ENCODE measurements around the gene GIPC2.
A peak's percentile ranks its signal among the peaks of the same experiment; 100 is the strongest.
"Not testable (repeated sequence)": the region's sequence is repeated elsewhere in the genome, so short reads cannot be mapped to it uniquely, and the experiment has no call there.

GIPC2 gene

DNA sequence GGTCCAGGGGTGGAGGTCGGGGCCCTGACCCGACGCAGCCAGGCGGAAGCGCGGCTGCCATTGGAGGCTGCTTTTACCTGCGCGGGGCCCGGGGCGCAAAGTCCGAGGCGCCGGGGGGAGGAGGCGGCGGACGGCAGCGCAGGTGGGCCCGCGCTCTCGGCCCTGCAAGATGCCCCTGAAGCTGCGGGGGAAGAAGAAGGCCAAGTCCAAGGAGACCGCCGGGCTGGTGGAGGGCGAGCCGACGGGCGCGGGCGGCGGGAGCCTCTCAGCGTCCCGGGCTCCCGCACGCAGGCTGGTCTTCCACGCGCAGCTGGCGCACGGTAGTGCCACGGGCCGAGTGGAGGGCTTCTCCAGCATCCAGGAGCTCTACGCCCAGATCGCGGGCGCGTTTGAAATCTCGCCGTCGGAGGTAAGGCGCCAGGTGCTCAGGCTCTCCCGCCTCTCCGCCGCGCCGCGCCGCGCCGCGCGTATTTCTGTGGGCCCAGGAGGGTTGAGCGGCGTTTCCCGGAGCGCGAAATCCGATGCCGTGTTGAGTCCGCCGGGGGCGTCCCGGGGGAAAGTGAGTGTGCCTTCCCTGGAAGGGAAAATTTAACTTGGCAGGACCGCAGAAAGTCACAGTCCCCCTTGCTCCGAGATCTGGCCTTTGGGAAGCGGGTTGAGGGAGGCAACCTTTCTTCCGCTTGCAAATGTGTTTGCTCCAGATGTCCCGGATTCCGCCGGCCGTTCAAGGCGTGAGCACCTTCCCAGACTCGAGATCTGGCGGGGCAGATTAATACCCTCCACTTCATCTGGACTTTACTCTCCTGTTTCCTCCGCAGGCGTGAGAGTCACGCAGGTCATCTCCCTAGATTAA lies at the start of gene GIPC2:
TSS of gene GIPC2 (plus strand) at position 41 of the 853 bp plus-strand sequence. CDS start at position 170, 129 bp downstream.
- no peak within 1 kb of the TSS for H3K27ac ChIP-seq (ENCODE audit: low read length)
- H3K4me3 ChIP-seq (ENCODE audit: low read length in 2 of 2) = peak within 1 kb of the TSS; percentile 75 to 79
- peak within 1 kb of the TSS; percentile 59 to 62 for H3K9ac ChIP-seq (ENCODE audit: low read length in 2 of 2)
- H3K4me1 ChIP-seq (ENCODE audit: control insufficient read depth, insufficient read depth, low read length) = peaks cover 14% of the 10 kb centered on the region
- H3K9me3 ChIP-seq (ENCODE audit: control insufficient read depth in 2 of 2, low read length in 2 of 2) = no peaks in the 10 kb centered on the region
- no peaks in the 10 kb centered on the region for H3K27me3 ChIP-seq (ENCODE audit: control insufficient read depth in 1 of 2, insufficient read depth in 2 of 2, low read length in 2 of 2)
- H3K36me3 ChIP-seq (ENCODE audit: control insufficient read depth in 2 of 2, insufficient read depth in 2 of 2, low read length in 2 of 2) = no peaks in the 10 kb centered on the region

DNA sequence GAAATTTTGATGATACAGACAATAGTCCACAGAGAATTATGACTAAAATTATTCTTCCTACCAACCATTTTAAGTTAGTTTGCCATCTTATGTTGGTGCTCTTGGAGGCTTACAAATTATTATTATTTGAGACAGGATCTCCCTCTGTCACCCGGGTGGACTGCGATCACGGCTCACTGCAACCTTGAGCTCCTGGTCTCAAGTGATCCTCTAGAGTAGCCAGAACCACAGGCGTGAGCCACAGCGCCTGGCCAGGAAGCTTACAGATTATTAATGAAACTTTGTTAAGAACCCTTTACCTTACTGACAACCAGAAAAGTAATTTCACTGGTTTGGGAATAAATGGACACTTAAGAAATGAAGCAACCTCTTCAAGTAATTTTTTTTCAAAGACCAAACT lies 49.0 kb upstream of the GIPC2 start:
- H3K9me3 ChIP-seq (ENCODE audit: control insufficient read depth in 2 of 2, low read length in 2 of 2) = no peaks in the 10 kb centered on the region

GRCh38 chr1:78000536-78000935 lies 45.2 kb upstream of the GIPC2 start:
- H3K36me3 ChIP-seq (ENCODE audit: control insufficient read depth in 2 of 2, insufficient read depth in 2 of 2, low read length in 2 of 2) = not testable (repeated sequence)

More for the DNA sequence above, 49.0 kb upstream of the GIPC2 start:
- H3K27ac ChIP-seq (ENCODE audit: low read length) = no peak overlapping the region
- H3K27me3 ChIP-seq (ENCODE audit: control insufficient read depth in 1 of 2, insufficient read depth in 2 of 2, low read length in 2 of 2) = no peaks in the 10 kb centered on the region
- no peaks in the 10 kb centered on the region for H3K4me1 ChIP-seq (ENCODE audit: control insufficient read depth, insufficient read depth, low read length)
- no peak overlapping the region for H3K9ac ChIP-seq (ENCODE audit: low read length in 2 of 2)
- peaks cover 0 to 2% of the 10 kb centered on the region in 2 donors for H3K36me3 ChIP-seq (ENCODE audit: control insufficient read depth in 2 of 2, insufficient read depth in 2 of 2, low read length in 2 of 2)
- H3K4me3 ChIP-seq (ENCODE audit: low read length in 2 of 2) = no peak overlapping the region

DNA sequence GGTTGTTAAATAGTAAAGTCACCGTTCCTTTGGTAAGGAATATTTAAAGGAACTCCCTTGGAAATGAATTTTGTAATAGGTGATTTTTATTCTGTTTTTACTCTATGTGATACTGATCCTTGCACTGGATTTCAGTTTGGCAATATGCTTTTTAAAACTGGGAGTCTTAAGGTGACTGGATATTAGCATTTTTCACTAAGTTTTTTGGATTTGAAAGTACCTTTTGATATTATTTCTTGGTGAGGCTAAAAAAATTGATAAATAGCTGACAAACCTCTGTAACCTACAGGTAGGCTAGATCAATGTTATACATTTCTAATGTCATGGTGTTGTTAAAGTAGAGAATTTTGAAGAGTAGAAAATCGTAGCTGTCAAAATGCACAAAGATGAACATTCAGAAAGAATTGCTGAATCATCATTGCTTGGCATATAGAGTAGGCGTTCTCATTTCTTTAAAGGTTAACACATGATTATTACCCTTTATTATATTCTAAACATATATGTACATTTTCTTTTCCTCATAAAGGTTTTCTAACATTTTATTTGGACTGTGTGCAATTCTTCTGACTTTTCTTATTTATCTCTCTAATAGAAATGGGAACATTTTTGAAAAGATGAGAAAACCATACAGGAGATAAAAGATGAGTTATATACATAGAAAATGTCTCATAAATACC lies 42.6 kb upstream of the GIPC2 start:
- H3K4me1 ChIP-seq (ENCODE audit: control insufficient read depth, insufficient read depth, low read length) = no peaks in the 10 kb centered on the region
- H3K4me3 ChIP-seq (ENCODE audit: low read length in 2 of 2) = no peak overlapping the region
- peak overlapping the region; percentile 12 for H3K27ac ChIP-seq (ENCODE audit: low read length)
- no peak overlapping the region for H3K9ac ChIP-seq (ENCODE audit: low read length in 2 of 2)
- H3K27me3 ChIP-seq (ENCODE audit: control insufficient read depth in 1 of 2, insufficient read depth in 2 of 2, low read length in 2 of 2) = no peaks in the 10 kb centered on the region
- H3K9me3 ChIP-seq (ENCODE audit: control insufficient read depth in 2 of 2, low read length in 2 of 2) = no peaks in the 10 kb centered on the region
- no peaks in the 10 kb centered on the region for H3K36me3 ChIP-seq (ENCODE audit: control insufficient read depth in 2 of 2, insufficient read depth in 2 of 2, low read length in 2 of 2)

More at GRCh38 chr1:78000536-78000935, 45.2 kb upstream of the GIPC2 start:
- H3K4me1 ChIP-seq (ENCODE audit: control insufficient read depth, insufficient read depth, low read length); H3K9ac ChIP-seq (ENCODE audit: low read length in 2 of 2); H3K4me3 ChIP-seq (ENCODE audit: low read length in 2 of 2); H3K27ac ChIP-seq (ENCODE audit: low read length); H3K9me3 ChIP-seq (ENCODE audit: control insufficient read depth in 2 of 2, low read length in 2 of 2); H3K27me3 ChIP-seq (ENCODE audit: control insufficient read depth in 1 of 2, insufficient read depth in 2 of 2, low read length in 2 of 2): not testable (repeated sequence)

GRCh38 chr1:78003882-78004718 lies 41.7 kb upstream of the GIPC2 start:
- Histone ChIP-seq H3K27ac (ENCODE audit: low read length) (peak overlapping the region; percentile 82), H3K27me3 (ENCODE audit: control insufficient read depth in 1 of 2, insufficient read depth in 2 of 2, low read length in 2 of 2) (no peaks in the 10 kb centered on the region), H3K9me3 (ENCODE audit: control insufficient read depth in 2 of 2, low read length in 2 of 2) (no peaks in the 10 kb centered on the region), H3K4me3 (ENCODE audit: low read length in 2 of 2) (peak overlapping the region; percentile 79 to 87), H3K36me3 (ENCODE audit: control insufficient read depth in 2 of 2, insufficient read depth in 2 of 2, low read length in 2 of 2) (no peaks in the 10 kb centered on the region), H3K9ac (ENCODE audit: low read length in 2 of 2) (peak overlapping the region; percentile 91 to 98), H3K4me1 (ENCODE audit: control insufficient read depth, insufficient read depth, low read length) (no peaks in the 10 kb centered on the region)

DNA sequence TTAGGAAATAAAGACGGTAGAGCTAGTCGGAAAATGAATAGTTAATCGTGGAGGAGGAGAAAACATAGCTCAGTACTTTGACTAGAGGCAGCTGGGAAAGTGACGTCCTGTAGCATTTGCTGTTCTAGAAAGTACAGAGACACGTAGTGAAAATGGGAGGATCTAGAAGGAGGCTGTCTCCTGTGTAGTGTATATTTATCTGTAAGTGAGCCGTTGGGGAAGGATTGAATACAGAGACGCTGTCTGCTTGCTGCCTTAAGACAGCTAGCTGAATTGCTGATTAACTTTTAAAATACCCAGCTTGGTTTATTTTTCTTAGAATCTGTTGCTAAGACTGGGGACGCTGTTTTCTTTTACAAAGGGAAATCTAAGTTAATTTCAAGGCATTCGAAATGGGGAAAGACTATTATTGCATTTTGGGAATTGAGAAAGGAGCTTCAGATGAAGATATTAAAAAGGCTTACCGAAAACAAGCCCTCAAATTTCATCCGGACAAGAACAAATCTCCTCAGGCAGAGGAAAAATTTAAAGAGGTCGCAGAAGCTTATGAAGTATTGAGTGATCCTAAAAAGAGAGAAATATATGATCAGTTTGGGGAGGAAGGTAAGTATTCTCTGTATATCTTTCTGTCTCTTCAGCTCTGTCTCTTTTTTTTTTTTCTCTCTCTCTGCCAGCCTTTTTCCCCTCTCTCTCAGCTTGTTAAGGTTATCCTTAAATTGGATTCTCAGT lies 40.9 kb upstream of the GIPC2 start, which contains the start of gene DNAJB4:
TSS of gene DNAJB4 (plus strand) at position 221 of the 729 bp plus-strand sequence. CDS start at position 393, 172 bp downstream.
- Histone ChIP-seq H3K27me3 (ENCODE audit: control insufficient read depth in 1 of 2, insufficient read depth in 2 of 2, low read length in 2 of 2) (no peaks in the 10 kb centered on the region), H3K9me3 (ENCODE audit: control insufficient read depth in 2 of 2, low read length in 2 of 2) (no peaks in the 10 kb centered on the region), H3K36me3 (ENCODE audit: control insufficient read depth in 2 of 2, insufficient read depth in 2 of 2, low read length in 2 of 2) (no peaks in the 10 kb centered on the region), H3K4me1 (ENCODE audit: control insufficient read depth, insufficient read depth, low read length) (no peaks in the 10 kb centered on the region), H3K27ac (ENCODE audit: low read length) (peak within 1 kb of the TSS; percentile 82), H3K9ac (ENCODE audit: low read length in 2 of 2) (peak within 1 kb of the TSS; percentile 91 to 98), H3K4me3 (ENCODE audit: low read length in 2 of 2) (peak within 1 kb of the TSS; percentile 79 to 87)

- H3K27me3 ChIP-seq (ENCODE audit: control insufficient read depth in 1 of 2, insufficient read depth in 2 of 2, low read length in 2 of 2) = no peaks in the 10 kb centered on the region
- no peaks in the 10 kb centered on the region for H3K36me3 ChIP-seq (ENCODE audit: control insufficient read depth in 2 of 2, insufficient read depth in 2 of 2, low read length in 2 of 2)
- peak overlapping the region; percentile 79 to 87 for H3K4me3 ChIP-seq (ENCODE audit: low read length in 2 of 2)
- peak overlapping the region; percentile 82 for H3K27ac ChIP-seq (ENCODE audit: low read length)
- no peaks in the 10 kb centered on the region for H3K9me3 ChIP-seq (ENCODE audit: control insufficient read depth in 2 of 2, low read length in 2 of 2)
- no peaks in the 10 kb centered on the region for H3K4me1 ChIP-seq (ENCODE audit: control insufficient read depth, insufficient read depth, low read length)
- peak overlapping the region; percentile 91 to 98 for H3K9ac ChIP-seq (ENCODE audit: low read length in 2 of 2)
Measured at GRCh38 chr1:78005448-78005722, 40.4 kb upstream of the GIPC2 start.

GRCh38 chr1:78005755-78006154 lies 40.0 kb upstream of the GIPC2 start:
- no peaks in the 10 kb centered on the region for H3K27me3 ChIP-seq (ENCODE audit: control insufficient read depth in 1 of 2, insufficient read depth in 2 of 2, low read length in 2 of 2)
- H3K36me3 ChIP-seq (ENCODE audit: control insufficient read depth in 2 of 2, insufficient read depth in 2 of 2, low read length in 2 of 2) = no peaks in the 10 kb centered on the region
- no peaks in the 10 kb centered on the region for H3K9me3 ChIP-seq (ENCODE audit: control insufficient read depth in 2 of 2, low read length in 2 of 2)
- peak overlapping the region; percentile 91 to 98 for H3K9ac ChIP-seq (ENCODE audit: low read length in 2 of 2)
- no peaks in the 10 kb centered on the region for H3K4me1 ChIP-seq (ENCODE audit: control insufficient read depth, insufficient read depth, low read length)
- peak overlapping the region; percentile 82 for H3K27ac ChIP-seq (ENCODE audit: low read length)
- peak overlapping the region; percentile 79 to 87 for H3K4me3 ChIP-seq (ENCODE audit: low read length in 2 of 2)

GRCh38 chr1:78006521-78006920 lies 39.2 kb upstream of the GIPC2 start:
- Histone ChIP-seq H3K27ac (ENCODE audit: low read length) (peak overlapping the region; percentile 1), H3K4me3 (ENCODE audit: low read length in 2 of 2) (peak overlapping the region; percentile 79 to 87), H3K9me3 (ENCODE audit: control insufficient read depth in 2 of 2, low read length in 2 of 2) (no peaks in the 10 kb centered on the region), H3K36me3 (ENCODE audit: control insufficient read depth in 2 of 2, insufficient read depth in 2 of 2, low read length in 2 of 2) (no peaks in the 10 kb centered on the region), H3K4me1 (ENCODE audit: control insufficient read depth, insufficient read depth, low read length) (no peaks in the 10 kb centered on the region), H3K27me3 (ENCODE audit: control insufficient read depth in 1 of 2, insufficient read depth in 2 of 2, low read length in 2 of 2) (no peaks in the 10 kb centered on the region), H3K9ac (ENCODE audit: low read length in 2 of 2) (peak overlapping the region; percentile 91 to 98)

All from stomach smooth muscle (tissue), 2 donors.